DOHH2 (cell line): ENCODE data around the gene CAMTA2.

Experiments
- H3F3A ChIP-seq: fragments of 200-600 bp; sonication (generic), shearing (Covaris generic); 2 replicates; pipeline ENCODE4 v1.6.0; 2016; ENCODE audit warnings: antibody characterized with exemption, mild to moderate bottlenecking; ENCODE audit not compliant: control insufficient read depth, insufficient read depth
- H3K27ac ChIP-seq: fragments of 200-600 bp; sonication (generic); 2 replicates; pipeline ENCODE4 v1.5.1; 2014; ENCODE audit warnings: low read depth, mild to moderate bottlenecking, low read length, moderate library complexity
- H3K27me3 ChIP-seq: fragments of 200-600 bp; sonication (generic); 2 replicates; pipeline ENCODE4 v1.6.1; 2014; ENCODE audit warnings: mild to moderate bottlenecking, low read length, mixed read lengths; ENCODE audit not compliant: control insufficient read depth
- H3K36me3 ChIP-seq: fragments of 200-600 bp; sonication (generic); 2 replicates; pipeline ENCODE4 v1.6.1; 2014; ENCODE audit warnings: mild to moderate bottlenecking, low read length, moderate library complexity, mixed read lengths; ENCODE audit not compliant: control insufficient read depth
- H3K4me1 ChIP-seq: fragments of 200-600 bp; sonication (generic); 2 replicates; pipeline ENCODE4 v1.6.1; 2014; ENCODE audit warnings: mild to moderate bottlenecking, low read length, mixed read lengths; ENCODE audit not compliant: control insufficient read depth
- H3K4me2 ChIP-seq: fragments of 200-600 bp; sonication (generic); 2 replicates; pipeline ENCODE4 v1.6.0; 2014; ENCODE audit warnings: mild to moderate bottlenecking, low read length, moderate library complexity
- H3K4me3 ChIP-seq: fragments of 200-600 bp; sonication (generic); 2 replicates; pipeline ENCODE4 v1.5.1; 2014; ENCODE audit warnings: mild to moderate bottlenecking, low read length, mixed read lengths
- H3K79me2 ChIP-seq: fragments of 200-600 bp; sonication (generic); 2 replicates; pipeline ENCODE4 v1.6.1; 2014; ENCODE audit warnings: mild to moderate bottlenecking, low read length, mixed read lengths; ENCODE audit not compliant: control insufficient read depth
- H3K9me2 ChIP-seq: fragments of 200-600 bp; sonication (generic); replicated peaks from 2 replicates; pipeline ENCODE4 v1.6.1; 2014; ENCODE audit warnings: mild to moderate bottlenecking, low read length, mixed read lengths; ENCODE audit not compliant: control insufficient read depth
- H3K9me3 ChIP-seq: fragments of 200-600 bp; sonication (generic); 2 replicates; pipeline ENCODE4 v1.6.1; 2014; ENCODE audit warnings: antibody characterized with exemption, low read length, mixed read lengths; ENCODE audit not compliant: control insufficient read depth, insufficient read depth
- H4K20me1 ChIP-seq: fragments of 200-600 bp; sonication (generic); 2 replicates; pipeline ENCODE4 v1.6.0; 2014; ENCODE audit warnings: low read depth, mild to moderate bottlenecking, antibody characterized with exemption, low read length, moderate library complexity; ENCODE audit not compliant: control insufficient read depth, insufficient read depth
- EZH2phosphoT487 ChIP-seq: fragments of 200-600 bp; sonication (generic); IDR thresholded peaks from 2 replicates; pipeline ENCODE4 v1.6.1; 2017; ENCODE audit warnings: borderline replicate concordance, mild to moderate bottlenecking, antibody characterized with exemption, low read length, moderate library complexity, mixed read lengths
- TF ChIP-seq, protein P1 (sequence below): fragments of 200-600 bp; sonication (generic); IDR thresholded peaks from one replicate; pipeline ENCODE4 v1.5.1; 2014; ENCODE audit warnings: antibody characterized with exemption, mild to moderate bottlenecking, low read depth, low read length; ENCODE audit not compliant: poor library complexity, severe bottlenecking

The CAMTA2 gene

DNA sequence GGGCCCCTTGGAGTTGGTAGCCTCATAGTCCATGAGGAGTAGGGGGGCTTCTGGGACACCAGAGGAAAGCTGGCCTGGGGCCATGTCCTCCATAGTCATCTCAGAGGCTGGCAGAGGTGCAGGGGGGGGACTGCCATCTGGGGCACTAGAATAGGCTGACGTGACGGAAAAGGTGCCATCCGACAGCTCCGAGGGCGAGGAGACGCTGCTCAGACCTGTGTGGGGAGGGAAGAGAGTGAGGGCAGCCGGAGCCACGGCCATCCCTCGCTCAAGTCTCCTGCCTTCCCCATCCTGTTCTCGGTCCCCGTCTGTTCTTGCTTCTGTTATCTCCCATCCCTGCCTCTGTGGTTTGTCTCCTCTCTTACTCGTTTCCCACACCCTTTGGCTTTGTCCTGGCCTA, 15.2 kb downstream of the CAMTA2 start:
- Histone ChIP-seq H3K4me2 (no peak overlapping the region), H3K9me3 (no peaks in the 10 kb centered on the region), H3K36me3 (peaks cover 61% of the 10 kb centered on the region), H3K27ac (no peak overlapping the region), H3K4me1 (peaks cover 10% of the 10 kb centered on the region), H4K20me1 (no peaks in the 10 kb centered on the region), H3K9me2 (no peaks in the 10 kb centered on the region), H3K27me3 (no peaks in the 10 kb centered on the region), H3K4me3 (no peak overlapping the region), H3F3A (no peaks in the 10 kb centered on the region; the same call in 1 of the 2 replicates), H3K79me2 (peaks cover 11% of the 10 kb centered on the region)
- no peak for TF ChIP-seq EZH2phosphoT487
- TF ChIP-seq, protein P1, sequence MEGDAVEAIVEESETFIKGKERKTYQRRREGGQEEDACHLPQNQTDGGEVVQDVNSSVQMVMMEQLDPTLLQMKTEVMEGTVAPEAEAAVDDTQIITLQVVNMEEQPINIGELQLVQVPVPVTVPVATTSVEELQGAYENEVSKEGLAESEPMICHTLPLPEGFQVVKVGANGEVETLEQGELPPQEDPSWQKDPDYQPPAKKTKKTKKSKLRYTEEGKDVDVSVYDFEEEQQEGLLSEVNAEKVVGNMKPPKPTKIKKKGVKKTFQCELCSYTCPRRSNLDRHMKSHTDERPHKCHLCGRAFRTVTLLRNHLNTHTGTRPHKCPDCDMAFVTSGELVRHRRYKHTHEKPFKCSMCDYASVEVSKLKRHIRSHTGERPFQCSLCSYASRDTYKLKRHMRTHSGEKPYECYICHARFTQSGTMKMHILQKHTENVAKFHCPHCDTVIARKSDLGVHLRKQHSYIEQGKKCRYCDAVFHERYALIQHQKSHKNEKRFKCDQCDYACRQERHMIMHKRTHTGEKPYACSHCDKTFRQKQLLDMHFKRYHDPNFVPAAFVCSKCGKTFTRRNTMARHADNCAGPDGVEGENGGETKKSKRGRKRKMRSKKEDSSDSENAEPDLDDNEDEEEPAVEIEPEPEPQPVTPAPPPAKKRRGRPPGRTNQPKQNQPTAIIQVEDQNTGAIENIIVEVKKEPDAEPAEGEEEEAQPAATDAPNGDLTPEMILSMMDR: no peak

DNA sequence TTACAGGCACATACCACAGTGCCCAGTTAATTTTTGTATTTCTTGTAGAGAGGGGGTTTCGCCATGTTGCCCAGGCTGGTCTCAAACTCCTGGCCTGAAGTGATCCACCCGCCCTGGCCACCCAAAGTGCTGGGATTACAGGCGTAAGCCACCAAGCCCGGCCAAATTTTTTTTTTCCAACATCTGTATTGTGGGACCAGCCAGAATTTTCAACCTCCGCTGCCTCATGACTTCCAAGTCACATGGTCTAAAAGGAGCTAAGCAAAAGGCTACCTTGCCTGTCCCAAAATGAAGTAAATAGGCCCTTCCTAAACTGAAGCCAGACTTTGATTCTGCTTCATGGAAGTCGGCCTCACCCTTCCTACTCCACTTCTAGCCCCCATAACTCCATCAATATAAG, 15.6 kb downstream of the CAMTA2 start:
- Histone ChIP-seq H3K79me2 (peaks cover 13% of the 10 kb centered on the region), H3K9me2 (no peaks in the 10 kb centered on the region), H3K4me1 (peaks cover 10% of the 10 kb centered on the region), H3K27ac (no peak overlapping the region), H3K27me3 (no peaks in the 10 kb centered on the region), H3K4me2 (no peak overlapping the region), H3F3A (no peaks in the 10 kb centered on the region; the same call in 1 of the 2 replicates), H4K20me1 (no peaks in the 10 kb centered on the region), H3K9me3 (no peaks in the 10 kb centered on the region), H3K36me3 (peaks cover 57% of the 10 kb centered on the region), H3K4me3 (no peak overlapping the region)
- TF ChIP-seq EZH2phosphoT487: no peak
- TF ChIP-seq, protein P1: no peak

GRCh38 chr17:4970273-4970672, 17.2 kb downstream of the CAMTA2 start:
- peaks cover 19% of the 10 kb centered on the region for H3K4me1 ChIP-seq
- peaks cover 66% of the 10 kb centered on the region for H3K36me3 ChIP-seq
- no peak overlapping the region for H3K4me2 ChIP-seq
- no peak overlapping the region for H3K27ac ChIP-seq
- no peak for TF ChIP-seq EZH2phosphoT487
- TF ChIP-seq, protein P1: no peak
- H3F3A ChIP-seq: no peaks in the 10 kb centered on the region; the same call in 1 of the 2 replicates
- H3K4me3 ChIP-seq: no peak overlapping the region
- no peaks in the 10 kb centered on the region for H3K9me3 ChIP-seq
- no peaks in the 10 kb centered on the region for H3K9me2 ChIP-seq
- H3K27me3 ChIP-seq: no peaks in the 10 kb centered on the region
- no peaks in the 10 kb centered on the region for H4K20me1 ChIP-seq
- peaks cover 27% of the 10 kb centered on the region for H3K79me2 ChIP-seq
